Right cardiac atrium (tissue), 5 donors: ENCODE measurements around the gene SGCD. TPM values are rescaled to one million over a fixed set of nuclear protein-coding genes. Genes with fewer than 3 reads are reported as not detected.

Experiments
- ATAC-seq, 2 donors: fragments of 200-7000 bp; cut with Tn5 transposase; one replicate each; pipeline versions ENCODE4 v1.8.0 to v1.9.1; 2020; ENCODE audit warnings: moderate library complexity in 2 of 2, mild to moderate bottlenecking in 1 of 2
- DNase-seq, 3 donors: peaks; one replicate each; pipeline ENCODE4 v3.0.0-alpha.2; 2020
- H3K27ac ChIP-seq: one replicate; pipeline ENCODE4 v1.5.1; 2013; ENCODE audit warnings: mild to moderate bottlenecking, low read length, control low read depth, moderate library complexity
- H3K27me3 ChIP-seq: one replicate; pipeline ENCODE4 v1.6.1; 2013; ENCODE audit not compliant: control insufficient read depth, insufficient read depth
- H3K4me1 ChIP-seq: one replicate; pipeline ENCODE4 v1.6.1; 2013; ENCODE audit warnings: low read length; ENCODE audit not compliant: control insufficient read depth, insufficient read depth
- H3K4me3 ChIP-seq: one replicate; pipeline ENCODE4 v1.5.1; 2013; ENCODE audit warnings: low read length, control low read depth
- H3K9me3 ChIP-seq: one replicate; pipeline ENCODE4 v1.6.1; 2013; ENCODE audit warnings: low read length; ENCODE audit not compliant: control insufficient read depth
- WGBS: extraction: QIAGEN DNeasy Blood & Tissue Kit; methylation state at CpG from one replicate; pipeline ENCODE4 v1.1.7; 2013; 5-methylcytosine and 5-hydroxymethylcytosine counted together
- intact Hi-C, 4 donors: fragments of 100-400 bp; cut with DNase I; formaldehyde crosslinking; loops; one replicate each; pipeline versions ENCODE4 v1.11.0 to v1.14.0; 2022 to 2023
- polyA plus RNA-seq: library from polyadenylated mRNA; stranded (reverse); fragments of 200-250 nt; gene quantifications from one replicate; pipeline ENCODE4 v1.2.3, GENCODE V29; 2013
- total RNA-seq, 4 donors: library from RNA; stranded (reverse); fragmentation: NEBNext Ultra II Directional; extraction: Animal tissue kit (Norgen Biotek cat#: 25700); gene quantifications; one replicate each; pipeline ENCODE4 v1.2.1, GENCODE V29; 2021
- donor health status: healthy with polysubstance abuse.
- donor health status: DM: no; HTN: yes; CAD: no.
- donor health status: DM: no; HTN: no; CAD: no.
- donor health status: DM: no; HTN: yes; CAD: no; lungs with severe emphysema.
- donor health status: DM: yes; HTN: yes; CAD: no.

Gene SGCD
- total and polyA plus RNA-seq, 5 donors: 23.2 to 151 (median 75.8) TPM

DNA sequence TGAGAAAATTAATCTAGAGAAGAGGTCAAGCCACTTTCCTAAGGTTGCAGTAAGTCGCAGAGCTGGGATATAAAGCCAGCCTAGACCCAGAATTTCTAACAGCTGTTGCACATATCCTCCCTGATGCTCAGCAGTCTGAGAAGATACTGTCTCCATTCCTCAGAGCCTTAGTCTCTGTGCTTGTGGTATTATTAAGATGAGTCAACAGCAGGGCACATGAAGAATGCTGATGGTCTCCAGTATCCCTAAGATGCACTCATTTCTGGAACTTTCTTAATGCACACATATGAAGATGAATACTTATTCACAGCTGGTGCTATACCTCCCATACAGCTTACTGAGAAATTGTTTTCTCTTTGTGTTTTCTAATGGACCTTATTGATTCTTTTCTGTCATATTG lies 32.5 kb downstream of the SGCD start:
- no peak overlapping the region for H3K4me3 ChIP-seq
- WGBS: 48% methylated on average over 1 of the region's 1 CpG
- H3K4me1 ChIP-seq: peaks cover 2% of the 10 kb centered on the region
- DNase-seq (no peak), ATAC-seq (no peak)
- no peaks in the 10 kb centered on the region for H3K9me3 ChIP-seq
- intact Hi-C loops: no loop called here
- no peak overlapping the region for H3K27ac ChIP-seq
- no peaks in the 10 kb centered on the region for H3K27me3 ChIP-seq

DNA sequence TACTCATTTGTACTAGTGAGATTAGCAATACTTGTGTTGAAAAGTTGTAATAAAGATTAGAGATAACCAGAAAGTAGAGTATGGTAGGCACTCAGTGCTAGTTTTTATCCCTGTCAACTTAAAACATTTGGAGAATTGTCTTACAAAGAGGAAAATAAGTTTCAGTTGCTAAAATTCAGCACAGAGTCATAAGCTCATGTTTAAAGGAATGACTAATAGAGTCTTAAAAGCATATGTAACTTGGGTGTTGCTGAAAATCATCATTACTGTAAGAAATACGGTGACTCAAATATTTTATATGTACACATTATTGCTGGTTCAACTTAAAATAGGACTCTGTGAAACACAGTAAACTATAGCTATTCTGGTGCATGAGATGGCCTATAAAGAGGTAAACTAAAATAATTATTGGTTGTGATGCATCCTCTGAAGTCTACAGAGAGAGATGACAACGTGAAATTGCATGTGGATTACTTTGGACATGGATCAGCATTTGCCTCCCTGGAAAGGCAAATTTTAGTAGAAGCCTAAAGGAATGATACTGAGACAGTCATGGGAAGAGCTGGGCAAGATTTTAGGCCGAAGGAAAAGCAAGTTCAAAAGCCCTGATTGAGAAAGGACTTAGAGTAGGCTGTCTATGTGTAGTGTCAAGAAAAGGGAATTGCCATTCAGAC lies 34.6 kb downstream of the SGCD start:
- Histone ChIP-seq H3K4me3 (no peak overlapping the region), H3K4me1 (peaks cover 2% of the 10 kb centered on the region), H3K9me3 (no peaks in the 10 kb centered on the region), H3K27ac (no peak overlapping the region), H3K27me3 (no peaks in the 10 kb centered on the region)
- WGBS: 79% methylated on average over 3 of the region's 3 CpGs
- DNase-seq (no peak), ATAC-seq (no peak)
- intact Hi-C loops: no loop called here

DNA sequence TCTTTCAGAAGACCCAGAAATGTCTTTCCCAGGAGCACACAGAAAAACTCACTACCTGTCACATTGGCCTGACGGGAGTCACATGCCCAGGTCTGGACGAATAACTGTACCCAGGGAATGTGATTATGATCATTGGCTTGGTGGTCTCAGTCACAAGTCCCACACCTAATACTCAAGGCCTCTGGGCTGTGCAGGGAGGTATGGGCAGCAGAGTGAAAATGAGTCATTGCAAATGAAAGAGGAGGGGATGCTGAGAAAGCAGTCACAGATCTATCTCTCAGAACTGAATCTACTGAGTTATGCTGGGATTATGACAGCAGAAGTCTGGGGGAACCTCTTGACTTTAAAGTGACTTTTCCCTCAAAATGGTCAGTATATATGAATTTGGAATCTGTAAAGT lies 36.9 kb downstream of the SGCD start:
- 88% methylated on average over 2 of the region's 2 CpGs for WGBS
- peaks cover 5% of the 10 kb centered on the region for H3K4me1 ChIP-seq
- H3K4me3 ChIP-seq: no peak overlapping the region
- intact Hi-C loops: no loop called here
- ATAC-seq: no peak
- H3K27me3 ChIP-seq: no peaks in the 10 kb centered on the region
- DNase-seq: no peak
- H3K27ac ChIP-seq: no peak overlapping the region
- no peaks in the 10 kb centered on the region for H3K9me3 ChIP-seq

DNA sequence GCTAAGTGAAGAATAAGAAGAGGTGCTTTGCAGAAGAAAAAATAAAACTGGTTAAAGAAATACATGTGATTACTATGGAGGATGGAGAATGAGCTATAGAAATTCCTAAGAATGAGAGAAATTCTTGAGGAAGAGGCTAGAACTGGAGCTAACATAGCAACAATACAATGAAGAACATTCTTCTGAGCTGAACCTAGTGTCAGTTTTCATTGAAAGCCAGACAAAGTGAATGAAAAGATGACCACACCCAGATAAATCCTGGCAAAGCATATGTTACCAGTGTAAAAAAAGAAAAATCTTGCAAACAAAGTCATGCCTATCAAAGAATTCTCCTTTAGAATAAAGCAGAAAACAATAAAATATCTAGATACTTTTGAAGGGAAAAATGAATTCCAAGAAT lies 39.6 kb downstream of the SGCD start:
- Histone ChIP-seq H3K4me1 (peaks cover 3% of the 10 kb centered on the region), H3K4me3 (no peak overlapping the region), H3K27ac (no peak overlapping the region), H3K9me3 (no peaks in the 10 kb centered on the region), H3K27me3 (no peaks in the 10 kb centered on the region)
- intact Hi-C loops: no loop called here
- ATAC-seq (no peak), DNase-seq (no peak)

DNA sequence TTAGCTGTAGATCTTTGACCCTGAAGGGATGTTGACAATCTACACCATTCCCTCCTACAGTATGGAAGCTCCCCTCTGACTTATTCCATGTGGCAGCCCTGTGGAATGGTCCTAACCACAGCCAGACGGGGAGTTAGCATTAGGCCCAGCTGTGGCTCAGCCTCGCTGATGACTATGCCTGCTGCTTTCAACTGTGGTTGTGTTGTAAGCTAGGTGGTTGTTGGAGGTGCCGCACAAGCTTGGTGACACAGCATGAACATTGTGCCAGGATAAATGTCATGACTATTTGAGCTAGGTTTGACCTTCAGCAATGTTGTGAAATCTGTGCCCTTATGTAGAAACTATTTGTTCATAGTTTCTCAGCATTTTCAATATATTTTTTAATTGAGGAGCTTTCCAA lies 40.6 kb downstream of the SGCD start:
- H3K9me3 ChIP-seq: no peaks in the 10 kb centered on the region
- H3K4me1 ChIP-seq: peaks cover 3% of the 10 kb centered on the region
- WGBS: 74% methylated on average over 3 of the region's 3 CpGs
- no peak overlapping the region for H3K27ac ChIP-seq
- intact Hi-C loops: no loop called here
- peak in 1 of 3 donors; percentile 26 for DNase-seq
- peak; percentile 24 to 69 for ATAC-seq
- no peaks in the 10 kb centered on the region for H3K27me3 ChIP-seq
- H3K4me3 ChIP-seq: no peak overlapping the region

DNA sequence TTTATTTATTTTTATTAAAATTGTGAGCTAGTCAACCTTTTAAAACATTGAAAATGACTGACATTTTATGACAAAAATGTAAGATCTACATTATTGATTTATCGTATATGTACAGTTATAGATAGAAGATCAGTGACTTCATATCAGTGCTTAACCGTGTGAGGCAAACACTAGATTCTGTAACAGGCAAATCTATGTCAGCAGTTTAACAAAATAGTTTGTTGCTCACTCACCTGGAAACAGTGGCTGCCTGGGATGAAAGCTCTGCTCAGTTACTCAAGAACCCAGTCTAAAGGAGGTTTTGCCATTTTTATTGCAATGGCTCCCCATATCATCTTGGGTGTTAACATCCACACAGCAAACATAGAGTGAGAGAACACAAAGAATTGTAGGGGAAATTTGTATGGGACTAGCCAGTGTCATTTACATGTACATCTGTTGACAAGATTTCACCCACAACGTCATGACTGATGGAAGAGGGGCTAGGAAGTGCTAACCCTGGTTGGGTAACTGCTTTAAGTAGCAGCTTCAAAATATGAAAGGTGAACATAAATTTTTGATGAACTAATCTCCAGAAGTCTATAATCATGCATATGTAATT lies 49.0 kb downstream of the SGCD start:
- no peak overlapping the region for H3K4me3 ChIP-seq
- H3K9me3 ChIP-seq: no peaks in the 10 kb centered on the region
- no peaks in the 10 kb centered on the region for H3K27me3 ChIP-seq
- ATAC-seq: no peak
- intact Hi-C loops: no loop called here
- no peaks in the 10 kb centered on the region for H3K4me1 ChIP-seq
- WGBS: 73% methylated on average over 3 of the region's 3 CpGs
- no peak for DNase-seq
- H3K27ac ChIP-seq: no peak overlapping the region

DNA sequence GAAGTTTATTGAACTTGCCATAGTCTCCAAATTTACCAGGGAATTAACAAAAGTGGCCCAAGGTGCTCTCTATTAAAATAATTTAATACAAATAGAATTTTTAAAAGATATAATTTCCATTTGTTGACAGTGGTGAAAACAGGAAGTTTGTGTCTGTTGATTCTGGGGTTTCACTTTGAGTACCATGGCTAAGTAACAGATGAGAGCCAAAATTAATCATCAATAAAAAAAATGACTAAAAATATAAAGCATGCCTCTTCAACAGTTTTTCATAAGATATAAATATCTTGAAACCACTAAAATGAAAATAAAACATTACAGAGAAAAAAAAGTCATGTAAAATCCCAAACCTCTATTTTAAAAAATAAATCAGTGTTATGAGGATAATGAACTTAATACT lies 49.8 kb downstream of the SGCD start:
- Histone ChIP-seq H3K4me1 (no peaks in the 10 kb centered on the region), H3K27me3 (no peaks in the 10 kb centered on the region), H3K4me3 (no peak overlapping the region), H3K9me3 (no peaks in the 10 kb centered on the region), H3K27ac (no peak overlapping the region)
- DNase-seq (no peak), ATAC-seq (no peak)
- intact Hi-C loops: no loop called here

DNA sequence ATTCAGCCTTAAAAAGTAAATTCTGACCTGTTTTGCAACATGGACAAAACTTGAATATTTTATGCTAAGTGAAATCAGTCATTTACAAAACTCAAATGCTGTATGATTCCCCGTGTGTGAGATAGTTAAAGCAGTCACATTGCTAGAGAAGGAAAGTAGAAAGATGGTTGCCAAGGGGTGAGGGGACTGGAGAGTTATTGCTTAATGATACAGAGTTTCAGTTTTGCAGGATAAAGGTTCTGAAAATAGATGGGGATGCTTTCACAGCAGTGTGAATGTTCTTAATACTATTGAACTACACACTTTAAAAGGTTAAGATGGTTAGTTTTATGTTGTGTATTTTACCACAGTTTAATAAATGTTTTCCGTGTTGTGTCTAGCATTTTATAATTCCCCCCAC lies 51.2 kb downstream of the SGCD start:
- DNase-seq (no peak), ATAC-seq (no peak)
- no peak overlapping the region for H3K4me3 ChIP-seq
- WGBS: 80% methylated on average over 2 of the region's 2 CpGs
- intact Hi-C loops: no loop called here
- H3K27ac ChIP-seq: no peak overlapping the region
- H3K27me3 ChIP-seq: no peaks in the 10 kb centered on the region
- no peaks in the 10 kb centered on the region for H3K4me1 ChIP-seq
- H3K9me3 ChIP-seq: no peaks in the 10 kb centered on the region

DNA sequence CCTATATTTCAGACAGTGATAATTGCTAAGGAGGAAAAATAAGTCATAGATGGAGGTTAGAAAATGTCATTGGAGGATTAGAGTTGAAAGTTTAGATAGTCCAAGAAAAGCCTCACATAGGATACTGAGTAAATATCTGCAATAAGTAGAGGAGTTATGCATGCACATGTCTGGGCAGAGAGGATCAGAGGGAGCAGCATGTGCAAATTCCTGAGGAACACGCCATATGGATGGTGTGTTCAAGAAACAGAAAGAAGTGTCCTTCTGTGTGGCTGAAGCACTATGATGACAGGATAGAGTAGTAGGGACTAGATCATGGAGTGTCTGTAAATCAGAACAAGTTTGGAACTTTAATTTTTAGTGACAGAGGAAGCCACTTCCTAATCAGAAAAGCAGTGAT lies 52.2 kb downstream of the SGCD start:
- DNase-seq (no peak), ATAC-seq (no peak)
- no peaks in the 10 kb centered on the region for H3K9me3 ChIP-seq
- 72% methylated on average over 1 of the region's 1 CpG for WGBS
- intact Hi-C loops: no loop called here
- H3K4me3 ChIP-seq: no peak overlapping the region
- H3K27ac ChIP-seq: no peak overlapping the region
- H3K4me1 ChIP-seq: no peaks in the 10 kb centered on the region
- H3K27me3 ChIP-seq: no peaks in the 10 kb centered on the region

DNA sequence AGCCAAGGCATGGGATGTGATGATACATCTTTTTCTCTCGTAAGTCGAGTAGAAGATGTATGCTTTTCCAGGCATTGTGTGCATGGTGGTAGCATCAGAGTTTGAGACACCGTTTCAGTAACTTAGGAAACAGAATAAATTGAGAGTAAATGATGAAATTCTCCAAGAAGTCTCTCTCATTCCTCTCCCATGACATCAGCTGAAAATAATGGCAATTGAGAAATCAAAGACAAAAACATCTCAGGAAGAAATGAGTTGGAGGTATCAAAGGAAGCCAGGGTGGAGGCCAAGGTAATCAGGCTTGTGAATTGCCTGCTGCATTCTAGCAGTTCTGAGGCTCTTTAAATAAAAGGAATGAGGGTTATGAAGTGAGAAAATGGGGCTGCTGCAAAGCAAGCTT lies 53.9 kb downstream of the SGCD start:
- Histone ChIP-seq H3K4me1 (peaks cover 4% of the 10 kb centered on the region), H3K4me3 (no peak overlapping the region), H3K27ac (no peak overlapping the region), H3K9me3 (no peaks in the 10 kb centered on the region), H3K27me3 (no peaks in the 10 kb centered on the region)
- no peak for ATAC-seq
- 52% methylated on average over 3 of the region's 3 CpGs for WGBS
- intact Hi-C loops: no loop called here
- DNase-seq: no peak

DNA sequence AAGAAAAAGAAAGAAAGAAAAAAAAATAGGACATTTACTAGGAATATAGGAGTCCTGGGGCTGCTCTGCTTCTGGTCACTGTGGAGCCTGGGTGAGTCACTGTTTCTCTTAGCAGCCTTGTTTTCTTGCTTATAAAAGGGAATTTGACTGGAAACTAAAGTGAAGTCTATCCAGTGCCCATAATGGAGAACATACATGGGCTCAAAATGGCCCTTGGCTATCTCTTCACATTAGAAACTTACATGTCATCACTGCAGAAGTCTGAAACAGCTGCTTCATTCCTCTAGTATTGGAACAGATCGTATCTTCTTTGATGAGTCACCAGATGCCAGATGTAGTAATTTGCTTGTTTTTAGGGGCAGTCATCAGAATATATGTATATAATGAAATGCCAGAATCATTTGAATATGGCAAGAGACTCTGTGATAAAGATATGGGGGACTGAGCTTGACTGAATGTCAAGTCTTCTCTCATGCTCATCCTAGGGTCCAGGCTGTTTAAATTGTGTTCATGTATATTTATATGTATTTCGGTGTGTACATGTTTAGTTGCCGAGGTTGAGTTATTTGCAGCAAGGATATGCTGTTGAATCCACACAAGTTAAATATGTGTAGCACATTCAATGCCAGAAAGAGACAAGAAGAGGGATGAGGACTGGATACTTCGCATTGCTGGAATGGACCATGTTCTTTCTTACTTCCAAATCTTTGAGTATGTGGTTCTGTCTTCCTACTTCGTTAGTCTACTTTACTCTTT lies 56.7 kb downstream of the SGCD start:
- Histone ChIP-seq H3K4me1 (peaks cover 4% of the 10 kb centered on the region), H3K4me3 (no peak overlapping the region), H3K9me3 (no peaks in the 10 kb centered on the region), H3K27me3 (no peaks in the 10 kb centered on the region), H3K27ac (no peak overlapping the region)
- ATAC-seq (peak; percentile 65 to 74), DNase-seq (peak in 1 of 3 donors; percentile 31)
- WGBS: 43% methylated on average over 5 of the region's 5 CpGs
- intact Hi-C loops: no loop called here
